Measurements from ENCODE around the gene FMN2.

Gene FMN2

DNA sequence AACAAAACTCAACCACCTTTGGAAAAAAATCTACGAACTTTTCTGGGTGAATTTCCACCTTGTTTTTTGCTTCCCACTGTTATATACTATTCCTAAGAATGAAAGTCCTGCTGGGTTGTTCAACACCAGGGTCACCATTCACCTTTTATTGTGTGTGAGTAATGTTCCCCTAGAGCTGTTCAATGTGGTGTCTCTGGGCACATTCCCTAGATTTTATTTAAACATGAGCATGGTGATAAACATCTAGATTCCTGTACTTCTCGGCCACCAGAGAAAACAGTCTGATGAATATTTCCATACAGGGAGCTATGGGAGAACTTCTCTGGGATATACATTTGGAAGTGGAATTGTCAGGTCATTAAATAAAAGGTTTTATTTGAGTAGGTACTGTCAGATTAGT, 13.0 kb downstream of the FMN2 start:
- TF ChIP-seq CTCF (IDR thresholded peaks at IDR 0.05; ENCODE audit: insufficient read depth, low read depth, low read length, missing control alignments), result no peak
- no peak for DNase-seq (ENCODE audit: low read depth)
- no peak overlapping the region for H3K4me3 ChIP-seq (ENCODE audit: low read length)

- TF ChIP-seq CTCF (IDR thresholded peaks at IDR 0.05; ENCODE audit: insufficient read depth, low read depth, low read length, missing control alignments), result no peak
- DNase-seq (ENCODE audit: low read depth), result no peak
- H3K4me3 ChIP-seq (ENCODE audit: low read length), result no peak overlapping the region
Observed at GRCh38 chr1:240107058-240107684, 15.5 kb downstream of the FMN2 start.

DNA sequence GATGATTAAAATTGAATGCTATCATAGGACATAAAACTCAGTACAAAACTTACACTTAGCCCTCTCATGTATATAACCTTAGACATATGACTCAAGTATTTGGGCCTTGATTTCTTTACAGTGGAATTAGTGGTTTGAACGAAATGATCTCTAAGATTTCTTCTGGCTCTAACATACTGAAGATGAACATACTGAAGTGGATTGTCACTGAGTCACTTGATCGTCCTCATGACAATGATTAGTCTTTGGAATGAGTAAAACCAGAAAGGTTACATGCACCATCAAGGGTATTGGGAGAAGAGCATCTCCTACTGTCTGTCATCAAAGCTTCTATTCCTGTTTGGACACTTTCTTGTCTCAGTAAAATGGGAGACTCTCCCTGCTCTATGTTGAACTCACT, 17.4 kb downstream of the FMN2 start:
- no peak for TF ChIP-seq CTCF (IDR thresholded peaks at IDR 0.05; ENCODE audit: insufficient read depth, low read depth, low read length, missing control alignments)
- no peak for DNase-seq (ENCODE audit: low read depth)

DNA sequence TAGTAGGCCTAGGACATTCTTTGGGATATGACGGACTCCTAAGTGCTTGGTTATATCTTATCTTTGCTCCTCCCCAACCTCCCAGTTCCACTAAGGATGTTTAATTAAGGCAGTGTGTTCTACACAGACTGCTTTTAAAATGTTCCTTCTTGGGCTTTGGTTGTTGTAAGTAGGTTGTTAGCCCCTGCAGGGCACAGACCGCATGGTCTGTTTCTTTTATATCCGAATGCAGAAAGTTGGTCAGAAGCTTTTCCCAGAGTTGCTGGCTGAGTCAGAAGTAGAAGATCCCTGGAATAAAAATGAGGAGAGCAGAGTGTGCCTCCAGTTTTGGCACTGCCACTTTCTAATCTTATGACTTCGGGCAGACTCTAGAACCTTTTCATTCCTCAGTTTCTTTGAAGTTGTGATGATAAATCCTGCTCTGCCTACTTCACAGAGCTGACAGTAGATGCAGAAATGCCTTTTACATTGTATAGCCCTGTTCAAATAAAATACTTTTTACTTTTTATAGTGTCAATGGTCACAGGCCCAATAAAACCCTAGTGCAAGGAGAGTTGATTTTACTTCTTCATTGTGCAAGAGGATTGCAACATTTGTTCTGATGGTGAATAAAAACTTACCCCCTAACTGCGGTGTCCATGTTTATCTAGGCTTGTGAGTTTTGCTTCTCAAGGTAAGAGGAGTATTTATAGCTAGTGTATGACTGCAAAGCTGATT, 18.4 kb downstream of the FMN2 start:
- DNase-seq (ENCODE audit: low read depth), result no peak
- no peak for TF ChIP-seq CTCF (IDR thresholded peaks at IDR 0.05; ENCODE audit: insufficient read depth, low read depth, low read length, missing control alignments)
- H3K4me3 ChIP-seq (ENCODE audit: low read length), result no peak overlapping the region

More for the DNA sequence above, 17.4 kb downstream of the FMN2 start:
- no peak overlapping the region for H3K4me3 ChIP-seq (ENCODE audit: low read length)

- no peak overlapping the region for H3K4me3 ChIP-seq (ENCODE audit: low read length)
- no peak for TF ChIP-seq CTCF (IDR thresholded peaks at IDR 0.05; ENCODE audit: insufficient read depth, low read depth, low read length, missing control alignments)
- no peak for DNase-seq (ENCODE audit: low read depth)
Observed at GRCh38 chr1:240111558-240111957, 19.9 kb downstream of the FMN2 start.

DNA sequence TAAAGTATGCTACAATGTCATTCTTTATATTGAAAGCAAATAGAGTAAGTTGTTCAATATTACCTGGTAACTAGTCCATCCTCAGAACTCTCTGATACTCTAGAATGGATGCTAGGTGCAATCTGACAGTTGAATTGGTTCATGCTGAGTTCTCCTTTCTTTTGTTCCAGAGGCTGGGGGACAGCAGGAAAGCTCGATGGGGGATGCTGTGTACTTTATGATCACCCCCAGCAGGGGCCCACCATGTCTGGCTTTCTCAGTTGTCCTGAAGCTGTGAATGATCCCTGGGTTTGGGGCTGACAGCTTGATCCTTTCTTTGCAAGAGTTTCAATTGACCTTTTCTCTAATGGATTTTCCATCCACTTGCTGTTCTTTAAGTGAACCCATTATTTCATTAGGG, 22.5 kb downstream of the FMN2 start:
- no peak overlapping the region for H3K4me3 ChIP-seq (ENCODE audit: low read length)
- no peak for TF ChIP-seq CTCF (IDR thresholded peaks at IDR 0.05; ENCODE audit: insufficient read depth, low read depth, low read length, missing control alignments)
- no peak for DNase-seq (ENCODE audit: low read depth)

GRCh38 chr1:240115831-240116230, 24.1 kb downstream of the FMN2 start:
- no peak for TF ChIP-seq CTCF (IDR thresholded peaks at IDR 0.05; ENCODE audit: insufficient read depth, low read depth, low read length, missing control alignments)
- no peak for DNase-seq (ENCODE audit: low read depth)
- no peak overlapping the region for H3K4me3 ChIP-seq (ENCODE audit: low read length)
